RWPE2 (cell line): Measurements from ENCODE around the gene PCBP3.

Source experiments
- ATAC-seq: fragments of 200-7000 bp; cut with Tn5 transposase; 3 replicates; pipeline ENCODE4 v1.9.1; 2021; ENCODE audit warnings: low read depth
- DNase-seq: peaks from one replicate; pipeline ENCODE4 v3.0.0-alpha.2; 2020; ENCODE audit warnings: low spot score
- H3K27ac ChIP-seq: fragments of 450-650 bp; 2 replicates; pipeline ENCODE4 v1.5.1; 2017; ENCODE audit warnings: mild to moderate bottlenecking; ENCODE audit not compliant: poor library complexity, severe bottlenecking
- H3K27me3 ChIP-seq: fragments of 250-450 bp; sonication (Bioruptor Pico); 2 replicates; pipeline ENCODE4 v1.5.1; 2021; ENCODE audit warnings: mild to moderate bottlenecking, moderate library complexity; ENCODE audit not compliant: insufficient read depth, poor library complexity, severe bottlenecking
- H3K36me3 ChIP-seq: fragments of 250-450 bp; sonication (Bioruptor Pico); 2 replicates; pipeline ENCODE4 v1.5.1; 2020; ENCODE audit warnings: low read depth, mild to moderate bottlenecking, moderate library complexity
- H3K4me1 ChIP-seq: fragments of 250-450 bp; sonication (Bioruptor Pico); 2 replicates; pipeline ENCODE4 v1.5.1; 2021; ENCODE audit warnings: mild to moderate bottlenecking, moderate library complexity; ENCODE audit not compliant: insufficient read depth, poor library complexity, severe bottlenecking
- H3K4me3 ChIP-seq: fragments of 250-450 bp; sonication (Bioruptor Pico); 2 replicates; pipeline ENCODE4 v1.5.1; 2021; ENCODE audit warnings: mild to moderate bottlenecking, moderate library complexity; ENCODE audit not compliant: severe bottlenecking
- H3K9me3 ChIP-seq: fragments of 250-450 bp; sonication (Bioruptor Pico); 2 replicates; pipeline ENCODE4 v1.5.1; 2021; ENCODE audit warnings: mild to moderate bottlenecking, moderate library complexity; ENCODE audit not compliant: severe bottlenecking
- TF ChIP-seq, protein P1 (sequence below): fragments of 450-650 bp; IDR thresholded peaks from one replicate; pipeline ENCODE4 v1.5.1; 2017; ENCODE audit warnings: mild to moderate bottlenecking, moderate library complexity; ENCODE audit not compliant: poor library complexity, severe bottlenecking

The PCBP3 gene

DNA sequence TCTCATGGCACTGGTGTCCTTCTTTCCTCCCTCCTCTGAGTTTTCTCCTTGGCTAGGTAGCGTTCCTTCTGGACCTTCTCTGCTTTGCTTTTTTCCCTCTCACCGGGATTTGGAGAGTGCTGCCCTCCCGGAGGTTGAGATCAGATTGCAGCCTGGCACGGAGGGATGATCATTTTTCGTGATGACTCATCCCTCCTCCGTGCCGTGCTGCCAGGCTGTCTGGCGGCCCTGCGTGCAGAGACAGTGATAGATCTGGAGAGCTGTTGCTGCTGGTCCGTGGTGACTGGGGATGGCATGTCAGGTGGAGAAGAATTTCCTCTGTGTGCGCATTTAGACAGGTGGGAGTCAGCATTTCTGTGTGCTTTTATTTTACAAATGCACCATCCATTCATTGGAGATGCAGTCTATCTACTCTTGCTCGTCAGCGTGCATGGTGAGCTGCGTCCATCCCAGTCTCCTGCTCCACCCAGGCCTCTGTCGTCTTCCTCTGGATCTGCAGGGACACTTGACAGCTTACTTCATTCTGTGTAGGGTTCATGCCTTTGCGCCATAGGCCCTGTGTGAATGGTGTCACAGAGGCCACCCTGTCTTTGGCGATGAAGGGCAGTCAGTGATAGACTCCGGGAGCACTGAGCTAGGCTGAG lies 104.4 kb downstream of the PCBP3 start:
- Histone ChIP-seq H3K9me3 (no peaks in the 10 kb centered on the region), H3K27ac (no peak overlapping the region), H3K36me3 (no peaks in the 10 kb centered on the region), H3K4me3 (no peak overlapping the region), H3K27me3 (no peaks in the 10 kb centered on the region), H3K4me1 (peaks cover 6% of the 10 kb centered on the region)
- ATAC-seq (peak; percentile 99), DNase-seq (no peak)
- TF ChIP-seq, protein P1, sequence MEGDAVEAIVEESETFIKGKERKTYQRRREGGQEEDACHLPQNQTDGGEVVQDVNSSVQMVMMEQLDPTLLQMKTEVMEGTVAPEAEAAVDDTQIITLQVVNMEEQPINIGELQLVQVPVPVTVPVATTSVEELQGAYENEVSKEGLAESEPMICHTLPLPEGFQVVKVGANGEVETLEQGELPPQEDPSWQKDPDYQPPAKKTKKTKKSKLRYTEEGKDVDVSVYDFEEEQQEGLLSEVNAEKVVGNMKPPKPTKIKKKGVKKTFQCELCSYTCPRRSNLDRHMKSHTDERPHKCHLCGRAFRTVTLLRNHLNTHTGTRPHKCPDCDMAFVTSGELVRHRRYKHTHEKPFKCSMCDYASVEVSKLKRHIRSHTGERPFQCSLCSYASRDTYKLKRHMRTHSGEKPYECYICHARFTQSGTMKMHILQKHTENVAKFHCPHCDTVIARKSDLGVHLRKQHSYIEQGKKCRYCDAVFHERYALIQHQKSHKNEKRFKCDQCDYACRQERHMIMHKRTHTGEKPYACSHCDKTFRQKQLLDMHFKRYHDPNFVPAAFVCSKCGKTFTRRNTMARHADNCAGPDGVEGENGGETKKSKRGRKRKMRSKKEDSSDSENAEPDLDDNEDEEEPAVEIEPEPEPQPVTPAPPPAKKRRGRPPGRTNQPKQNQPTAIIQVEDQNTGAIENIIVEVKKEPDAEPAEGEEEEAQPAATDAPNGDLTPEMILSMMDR, result peak; percentile 18

DNA sequence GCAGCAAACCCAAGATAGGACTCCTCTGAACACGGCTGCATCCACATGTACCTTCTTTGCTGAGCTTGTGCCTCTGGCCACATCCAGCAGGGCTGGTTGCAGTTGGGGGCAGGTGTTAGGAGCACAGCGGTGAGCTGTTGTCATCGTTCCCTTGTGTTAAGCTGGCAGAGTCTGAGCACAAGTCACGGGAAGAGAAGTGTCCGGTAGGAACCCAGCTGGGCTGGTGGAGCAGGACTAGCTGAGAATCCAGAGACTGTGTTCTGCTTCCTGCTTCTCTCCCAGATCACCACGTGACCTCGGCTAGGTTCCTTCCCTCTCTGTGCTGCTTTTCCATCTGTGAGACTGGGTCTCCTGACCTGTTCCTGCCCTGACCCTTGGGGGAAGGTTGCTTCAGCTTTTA lies 105.1 kb downstream of the PCBP3 start:
- no peak overlapping the region for H3K4me3 ChIP-seq
- peaks cover 6% of the 10 kb centered on the region for H3K4me1 ChIP-seq
- ATAC-seq, result no peak
- TF ChIP-seq, protein P1, result no peak
- H3K27ac ChIP-seq, result no peak overlapping the region
- H3K27me3 ChIP-seq, result no peaks in the 10 kb centered on the region
- no peak for DNase-seq
- H3K9me3 ChIP-seq, result no peaks in the 10 kb centered on the region
- no peaks in the 10 kb centered on the region for H3K36me3 ChIP-seq

DNA sequence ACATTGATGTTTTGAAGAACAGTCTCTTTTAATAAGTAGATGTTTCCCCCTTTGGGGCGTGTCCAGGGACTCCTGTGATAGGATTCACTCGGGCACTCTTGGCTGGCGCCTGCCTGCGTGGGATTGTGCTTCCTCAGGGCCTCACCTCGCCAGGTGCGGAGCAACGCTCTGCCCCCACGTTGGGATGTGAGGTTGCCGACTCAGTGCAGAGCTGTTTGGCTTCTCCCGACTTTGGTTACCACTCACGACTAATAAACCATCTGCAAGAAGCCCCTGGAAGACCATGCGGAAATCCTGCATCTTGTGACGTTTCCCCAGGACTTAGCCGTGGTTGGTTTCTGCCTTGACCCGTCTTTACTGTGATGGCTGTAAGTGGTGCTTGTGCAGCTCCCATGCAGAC lies 106.4 kb downstream of the PCBP3 start:
- no peaks in the 10 kb centered on the region for H3K27me3 ChIP-seq

DNA sequence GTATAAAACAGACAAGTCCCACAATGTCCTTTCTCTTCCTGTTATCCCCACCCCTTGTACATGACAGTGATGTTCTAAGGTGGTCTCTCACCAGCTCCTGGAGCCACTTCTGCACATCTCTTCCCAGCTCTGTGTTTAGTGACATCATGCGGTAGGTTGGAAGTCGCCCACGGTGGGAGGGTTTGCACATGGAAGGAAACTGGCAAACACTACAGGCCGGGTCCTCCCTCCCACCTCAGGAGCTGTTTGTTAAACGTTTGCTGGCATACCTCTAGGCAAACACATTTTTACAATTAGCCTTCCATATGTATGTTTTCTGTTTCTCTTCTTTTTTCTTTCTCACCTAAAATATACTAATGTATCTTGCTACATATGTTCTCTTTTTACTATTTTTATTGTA lies 107.4 kb downstream of the PCBP3 start:
- TF ChIP-seq, protein P1, result no peak
- ATAC-seq (no peak), DNase-seq (no peak)
- H3K4me1 ChIP-seq, result peaks cover 6% of the 10 kb centered on the region
- H3K36me3 ChIP-seq, result no peaks in the 10 kb centered on the region
- no peak overlapping the region for H3K4me3 ChIP-seq
- no peaks in the 10 kb centered on the region for H3K9me3 ChIP-seq
- H3K27me3 ChIP-seq, result no peaks in the 10 kb centered on the region
- H3K27ac ChIP-seq, result no peak overlapping the region

More for the DNA sequence above, 106.4 kb downstream of the PCBP3 start:
- Histone ChIP-seq H3K36me3 (no peaks in the 10 kb centered on the region), H3K4me3 (no peak overlapping the region), H3K4me1 (peaks cover 6% of the 10 kb centered on the region), H3K27ac (no peak overlapping the region), H3K9me3 (no peaks in the 10 kb centered on the region)
- ATAC-seq (no peak), DNase-seq (no peak)
- TF ChIP-seq, protein P1, result no peak

DNA sequence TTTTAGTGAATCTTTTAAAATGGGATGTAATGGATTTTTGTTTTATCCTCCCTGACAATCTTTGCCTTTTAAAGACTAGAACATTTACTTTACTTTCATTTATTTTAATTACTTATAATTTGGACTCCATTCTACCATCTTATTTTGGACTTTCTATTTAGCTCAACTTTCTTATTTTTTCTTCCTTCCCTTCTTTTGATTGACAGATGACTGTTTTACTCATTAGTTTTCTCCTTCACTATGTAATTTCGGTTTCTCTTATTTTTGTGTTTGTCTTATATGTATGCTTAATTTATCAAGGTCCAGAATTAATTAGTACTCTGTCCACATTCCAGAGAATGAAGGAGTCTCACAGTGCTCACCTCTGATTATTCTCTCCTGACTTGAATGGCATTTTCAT lies 109.9 kb downstream of the PCBP3 start:
- Histone ChIP-seq H3K27ac (no peak overlapping the region), H3K4me1 (no peaks in the 10 kb centered on the region), H3K9me3 (no peaks in the 10 kb centered on the region), H3K27me3 (no peaks in the 10 kb centered on the region), H3K4me3 (no peak overlapping the region), H3K36me3 (no peaks in the 10 kb centered on the region)
- ATAC-seq (no peak), DNase-seq (no peak)
- TF ChIP-seq, protein P1, result no peak
